WERI-Rb-1 (cell line): Measurements from ENCODE around the gene HMHB1.

ENCODE experiments used
- DNase-seq: peaks from one replicate; pipeline ENCODE4 v3.0.0-alpha.2; 2020
- H3K27ac ChIP-seq: fragments of 250-450 bp; sonication (Bioruptor Pico); 2 replicates; pipeline ENCODE4 v1.5.1; 2020; ENCODE audit warnings: mild to moderate bottlenecking, moderate library complexity
- H3K27me3 ChIP-seq: fragments of 250-450 bp; sonication (Bioruptor Pico); 2 replicates; pipeline ENCODE4 v1.5.1; 2021; ENCODE audit warnings: mild to moderate bottlenecking, low read depth, moderate library complexity; ENCODE audit not compliant: insufficient read depth, severe bottlenecking
- H3K36me3 ChIP-seq: fragments of 250-450 bp; sonication (Bioruptor Pico); 2 replicates; pipeline ENCODE4 v1.5.1; 2020; ENCODE audit warnings: mild to moderate bottlenecking, moderate library complexity
- H3K4me3 ChIP-seq: 2 replicates; pipeline ENCODE4 v1.5.1; 2011; ENCODE audit warnings: low read depth, mild to moderate bottlenecking, control low read depth, low read length
- H3K9me3 ChIP-seq: fragments of 250-450 bp; sonication (Bioruptor Pico); 2 replicates; pipeline ENCODE4 v1.5.1; 2021; ENCODE audit warnings: mild to moderate bottlenecking, moderate library complexity; ENCODE audit not compliant: severe bottlenecking
- TF ChIP-seq, protein P1 (sequence below): IDR thresholded peaks from 2 replicates; pipeline ENCODE4 v1.5.1; 2011; ENCODE audit warnings: low read depth, mild to moderate bottlenecking, control low read depth, inconsistent platforms, low read length

Gene HMHB1

GRCh38 chr5:143781993-143782520, 29.9 kb upstream of the HMHB1 start:
- no peak for DNase-seq
- Histone ChIP-seq H3K9me3 (no peaks in the 10 kb centered on the region), H3K36me3 (no peaks in the 10 kb centered on the region), H3K27ac (no peak overlapping the region), H3K27me3 (no peaks in the 10 kb centered on the region), H3K4me3 (no peak overlapping the region)
- TF ChIP-seq, protein P1, sequence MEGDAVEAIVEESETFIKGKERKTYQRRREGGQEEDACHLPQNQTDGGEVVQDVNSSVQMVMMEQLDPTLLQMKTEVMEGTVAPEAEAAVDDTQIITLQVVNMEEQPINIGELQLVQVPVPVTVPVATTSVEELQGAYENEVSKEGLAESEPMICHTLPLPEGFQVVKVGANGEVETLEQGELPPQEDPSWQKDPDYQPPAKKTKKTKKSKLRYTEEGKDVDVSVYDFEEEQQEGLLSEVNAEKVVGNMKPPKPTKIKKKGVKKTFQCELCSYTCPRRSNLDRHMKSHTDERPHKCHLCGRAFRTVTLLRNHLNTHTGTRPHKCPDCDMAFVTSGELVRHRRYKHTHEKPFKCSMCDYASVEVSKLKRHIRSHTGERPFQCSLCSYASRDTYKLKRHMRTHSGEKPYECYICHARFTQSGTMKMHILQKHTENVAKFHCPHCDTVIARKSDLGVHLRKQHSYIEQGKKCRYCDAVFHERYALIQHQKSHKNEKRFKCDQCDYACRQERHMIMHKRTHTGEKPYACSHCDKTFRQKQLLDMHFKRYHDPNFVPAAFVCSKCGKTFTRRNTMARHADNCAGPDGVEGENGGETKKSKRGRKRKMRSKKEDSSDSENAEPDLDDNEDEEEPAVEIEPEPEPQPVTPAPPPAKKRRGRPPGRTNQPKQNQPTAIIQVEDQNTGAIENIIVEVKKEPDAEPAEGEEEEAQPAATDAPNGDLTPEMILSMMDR = no peak

GRCh38 chr5:143782588-143783386, 29.2 kb upstream of the HMHB1 start:
- Histone ChIP-seq H3K27ac (no peak overlapping the region), H3K36me3 (no peaks in the 10 kb centered on the region), H3K9me3 (no peaks in the 10 kb centered on the region), H3K4me3 (no peak overlapping the region), H3K27me3 (no peaks in the 10 kb centered on the region)
- DNase-seq = no peak
- TF ChIP-seq, protein P1 = no peak

GRCh38 chr5:143788401-143788800, 23.6 kb upstream of the HMHB1 start:
- DNase-seq = no peak

DNA sequence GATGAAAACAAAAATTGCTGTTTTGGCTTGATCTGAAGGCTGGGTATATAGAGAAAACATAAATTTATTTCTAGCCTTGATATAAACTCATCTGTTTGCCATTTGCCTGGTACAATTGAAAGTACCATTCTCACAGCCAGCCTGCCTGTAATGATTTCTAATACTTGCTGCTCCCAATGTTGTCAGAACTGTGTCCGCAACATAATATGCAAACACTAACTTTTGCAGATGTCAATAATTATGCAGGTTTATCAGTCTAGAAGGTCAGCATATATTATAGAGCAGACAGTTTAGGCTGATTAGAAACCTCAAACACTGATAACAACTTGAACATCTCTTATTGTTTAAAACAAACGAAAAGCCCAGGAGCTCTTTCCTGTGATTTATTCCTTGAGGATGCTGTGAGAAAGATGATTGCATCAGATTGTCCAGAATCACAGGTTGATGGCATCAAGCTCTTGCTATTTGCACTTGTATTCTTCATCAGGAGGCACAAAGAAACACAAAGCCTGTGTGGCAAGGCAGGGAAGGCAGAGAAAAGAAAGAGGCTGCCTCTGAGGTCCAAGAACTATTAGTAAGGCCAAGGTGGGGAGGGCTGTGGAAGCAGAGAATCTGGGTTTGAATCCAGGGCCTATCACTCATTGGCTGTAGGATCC, 21.4 kb upstream of the HMHB1 start:
- TF ChIP-seq, protein P1 = no peak
- Histone ChIP-seq H3K4me3 (no peak overlapping the region), H3K9me3 (no peaks in the 10 kb centered on the region), H3K27ac (no peak overlapping the region), H3K36me3 (no peaks in the 10 kb centered on the region), H3K27me3 (no peaks in the 10 kb centered on the region)
- no peak for DNase-seq

More at GRCh38 chr5:143788401-143788800, 23.6 kb upstream of the HMHB1 start:
- Histone ChIP-seq H3K4me3 (no peak overlapping the region), H3K9me3 (no peaks in the 10 kb centered on the region), H3K36me3 (no peaks in the 10 kb centered on the region), H3K27me3 (no peaks in the 10 kb centered on the region), H3K27ac (no peak overlapping the region)
- TF ChIP-seq, protein P1 = no peak

- Histone ChIP-seq H3K9me3 (no peaks in the 10 kb centered on the region), H3K36me3 (no peaks in the 10 kb centered on the region), H3K27ac (no peak overlapping the region), H3K4me3 (no peak overlapping the region), H3K27me3 (no peaks in the 10 kb centered on the region)
- DNase-seq = no peak
- TF ChIP-seq, protein P1 = no peak
Observed at GRCh38 chr5:143791848-143792731, 19.9 kb upstream of the HMHB1 start.
